ENCODE results near the gene ATXN1. TPM values are rescaled to one million over a fixed set of nuclear protein-coding genes. Genes with fewer than 3 reads are reported as not detected.

The ATXN1 gene
- polyA plus RNA-seq, 2 of the 4 experiments (the other 2 are of a cell fraction) = 2.9 to 8.3 TPM

DNA sequence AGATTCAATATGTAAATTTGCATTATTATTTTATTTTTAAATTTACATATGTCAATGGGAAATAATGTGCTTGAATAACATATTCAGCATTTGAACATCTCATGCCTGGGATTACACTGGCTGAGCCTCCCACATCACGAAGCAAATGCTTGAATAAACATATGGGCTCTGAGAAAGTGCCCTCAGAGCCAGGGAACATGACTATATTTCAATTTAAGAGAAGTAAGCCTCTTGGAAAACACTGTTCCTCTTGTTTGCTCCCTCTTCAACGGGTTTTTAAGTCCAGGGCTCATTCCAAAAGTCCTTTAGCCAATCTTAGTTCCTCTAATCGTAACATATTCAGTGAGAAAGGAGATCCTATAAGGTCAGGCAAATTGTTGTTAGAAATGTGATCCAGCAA is 400.9 kb downstream of the ATXN1 start:
- Histone ChIP-seq H3K9me3 (no peaks in the 10 kb centered on the region), H3K27ac (no peak overlapping the region), H3K4me2 (no peak overlapping the region), H3K4me3 (no peak overlapping the region), H3K4me1 (peaks cover 16% of the 10 kb centered on the region)
- ATAC-seq (no peak), DNase-seq (ENCODE audit: low read depth in 1 of 2, low spot score in 1 of 2) (no peak), FAIRE-seq (no peak)
- ChIA-PET CTCF (no interaction called here), POLR2A (no interaction called here)
- 73% methylated on average over 3 of the region's 3 CpGs for WGBS (ENCODE audit: missing lambda C conversion rate)
- TF ChIP-seq, protein P1, sequence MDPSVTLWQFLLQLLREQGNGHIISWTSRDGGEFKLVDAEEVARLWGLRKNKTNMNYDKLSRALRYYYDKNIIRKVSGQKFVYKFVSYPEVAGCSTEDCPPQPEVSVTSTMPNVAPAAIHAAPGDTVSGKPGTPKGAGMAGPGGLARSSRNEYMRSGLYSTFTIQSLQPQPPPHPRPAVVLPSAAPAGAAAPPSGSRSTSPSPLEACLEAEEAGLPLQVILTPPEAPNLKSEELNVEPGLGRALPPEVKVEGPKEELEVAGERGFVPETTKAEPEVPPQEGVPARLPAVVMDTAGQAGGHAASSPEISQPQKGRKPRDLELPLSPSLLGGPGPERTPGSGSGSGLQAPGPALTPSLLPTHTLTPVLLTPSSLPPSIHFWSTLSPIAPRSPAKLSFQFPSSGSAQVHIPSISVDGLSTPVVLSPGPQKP (IDR thresholded peaks at IDR 0.05; ENCODE audit: low read depth, low read length) = no peak
- TF ChIP-seq FOSL2 (IDR thresholded peaks at IDR 0.05) = no peak
- no peak for TF ChIP-seq FOSL2 (CRISPR knock-in tag; IDR thresholded peaks at IDR 0.05)
- no peak for TF ChIP-seq CHD2 (IDR thresholded peaks at IDR 0.05; ENCODE audit: low read length, partially characterized antibody)
- TF ChIP-seq CBX2 (IDR thresholded peaks at IDR 0.05; ENCODE audit: borderline replicate concordance, low read depth) = no peak
- no peak for TF ChIP-seq ZC3H11A (IDR thresholded peaks at IDR 0.05)
- no peak for TF ChIP-seq SMC3 (IDR thresholded peaks at IDR 0.05)
- TF ChIP-seq NR3C1 (IDR thresholded peaks at IDR 0.05) = no peak
- TF ChIP-seq, protein P2, sequence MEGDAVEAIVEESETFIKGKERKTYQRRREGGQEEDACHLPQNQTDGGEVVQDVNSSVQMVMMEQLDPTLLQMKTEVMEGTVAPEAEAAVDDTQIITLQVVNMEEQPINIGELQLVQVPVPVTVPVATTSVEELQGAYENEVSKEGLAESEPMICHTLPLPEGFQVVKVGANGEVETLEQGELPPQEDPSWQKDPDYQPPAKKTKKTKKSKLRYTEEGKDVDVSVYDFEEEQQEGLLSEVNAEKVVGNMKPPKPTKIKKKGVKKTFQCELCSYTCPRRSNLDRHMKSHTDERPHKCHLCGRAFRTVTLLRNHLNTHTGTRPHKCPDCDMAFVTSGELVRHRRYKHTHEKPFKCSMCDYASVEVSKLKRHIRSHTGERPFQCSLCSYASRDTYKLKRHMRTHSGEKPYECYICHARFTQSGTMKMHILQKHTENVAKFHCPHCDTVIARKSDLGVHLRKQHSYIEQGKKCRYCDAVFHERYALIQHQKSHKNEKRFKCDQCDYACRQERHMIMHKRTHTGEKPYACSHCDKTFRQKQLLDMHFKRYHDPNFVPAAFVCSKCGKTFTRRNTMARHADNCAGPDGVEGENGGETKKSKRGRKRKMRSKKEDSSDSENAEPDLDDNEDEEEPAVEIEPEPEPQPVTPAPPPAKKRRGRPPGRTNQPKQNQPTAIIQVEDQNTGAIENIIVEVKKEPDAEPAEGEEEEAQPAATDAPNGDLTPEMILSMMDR (IDR thresholded peaks at IDR 0.05) = no peak
- TF ChIP-seq JUN (IDR thresholded peaks at IDR 0.05) = no peak
- TF ChIP-seq POLR2AphosphoS2 (conservative IDR thresholded peaks at IDR 0.05; ENCODE audit: low read length) = no peak
- no peak for TF ChIP-seq POLR2A (IDR thresholded peaks at IDR 0.05; ENCODE audit: low read length)
- TF ChIP-seq, protein P3, sequence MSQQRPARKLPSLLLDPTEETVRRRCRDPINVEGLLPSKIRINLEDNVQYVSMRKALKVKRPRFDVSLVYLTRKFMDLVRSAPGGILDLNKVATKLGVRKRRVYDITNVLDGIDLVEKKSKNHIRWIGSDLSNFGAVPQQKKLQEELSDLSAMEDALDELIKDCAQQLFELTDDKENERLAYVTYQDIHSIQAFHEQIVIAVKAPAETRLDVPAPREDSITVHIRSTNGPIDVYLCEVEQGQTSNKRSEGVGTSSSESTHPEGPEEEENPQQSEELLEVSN (IDR thresholded peaks at IDR 0.05; ENCODE audit: borderline replicate concordance, low read depth) = no peak
- TF ChIP-seq EHMT2 (IDR thresholded peaks at IDR 0.05; ENCODE audit: low read depth) = no peak
- no peak for TF ChIP-seq MAZ (IDR thresholded peaks at IDR 0.05; ENCODE audit: borderline replicate concordance, low read depth, low read length)
- no peak for TF ChIP-seq ATOH8 (CRISPR knock-in tag; IDR thresholded peaks at IDR 0.05; ENCODE audit: low read depth)
- TF ChIP-seq, protein P4, sequence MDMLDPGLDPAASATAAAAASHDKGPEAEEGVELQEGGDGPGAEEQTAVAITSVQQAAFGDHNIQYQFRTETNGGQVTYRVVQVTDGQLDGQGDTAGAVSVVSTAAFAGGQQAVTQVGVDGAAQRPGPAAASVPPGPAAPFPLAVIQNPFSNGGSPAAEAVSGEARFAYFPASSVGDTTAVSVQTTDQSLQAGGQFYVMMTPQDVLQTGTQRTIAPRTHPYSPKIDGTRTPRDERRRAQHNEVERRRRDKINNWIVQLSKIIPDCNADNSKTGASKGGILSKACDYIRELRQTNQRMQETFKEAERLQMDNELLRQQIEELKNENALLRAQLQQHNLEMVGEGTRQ (IDR thresholded peaks at IDR 0.05) = no peak
- no peak for TF ChIP-seq KDM1A (IDR thresholded peaks at IDR 0.05; ENCODE audit: low read depth)

- ChIA-PET POLR2A (no interaction called here), CTCF (no interaction called here)
- WGBS (ENCODE audit: missing lambda C conversion rate) = 94% methylated on average over 6 of the region's 6 CpGs
- no peak for DNase-seq (ENCODE audit: low read depth in 1 of 2, low spot score in 1 of 2)
- no peak for ATAC-seq
- no peaks in the 10 kb centered on the region for H3K9me3 ChIP-seq
- no peak overlapping the region for H3K4me3 ChIP-seq
- TF ChIP-seq KDM5A (IDR thresholded peaks at IDR 0.05) (no peak), ZSCAN20 (CRISPR knock-in tag; IDR thresholded peaks at IDR 0.05) (no peak), EHMT2 (IDR thresholded peaks at IDR 0.05; ENCODE audit: low read depth) (no peak), HOXB5 (CRISPR knock-in tag; IDR thresholded peaks at IDR 0.05) (no peak), ZNF302 (CRISPR knock-in tag; IDR thresholded peaks at IDR 0.05) (no peak), JUNB (IDR thresholded peaks at IDR 0.05) (no peak), MYC (IDR thresholded peaks at IDR 0.05; ENCODE audit: borderline replicate concordance, low read length) (no peak), CBX2 (IDR thresholded peaks at IDR 0.05; ENCODE audit: borderline replicate concordance, low read depth) (no peak), TP53 (CRISPR knock-in tag; IDR thresholded peaks at IDR 0.05) (no peak), POLR2A (IDR thresholded peaks at IDR 0.05; ENCODE audit: low read length) (no peak), HEYL (CRISPR knock-in tag; IDR thresholded peaks at IDR 0.05) (no peak), ZFP36 (IDR thresholded peaks at IDR 0.05; ENCODE audit: borderline replicate concordance, partially characterized antibody) (no peak), FOXS1 (CRISPR knock-in tag; IDR thresholded peaks at IDR 0.05) (no peak), JUN (IDR thresholded peaks at IDR 0.05) (no peak), ATOH8 (CRISPR knock-in tag; IDR thresholded peaks at IDR 0.05; ENCODE audit: low read depth) (no peak)
- no peak overlapping the region for H3K27ac ChIP-seq
- H3K4me2 ChIP-seq = no peak overlapping the region
- FAIRE-seq = no peak
- H3K4me1 ChIP-seq = peaks cover 23% of the 10 kb centered on the region
Observed at GRCh38 chr6:16359563-16359962, 401.7 kb downstream of the ATXN1 start.
